Posterior vena cava (tissue), 2 donors: Measurements from ENCODE around the gene KANSL1. TPM values are rescaled to one million over a fixed set of nuclear protein-coding genes. Genes with fewer than 3 reads are reported as not detected.

Source experiments
- DNase-seq: peaks from one replicate; pipeline ENCODE4 v3.0.0-alpha.2; 2020; ENCODE audit warnings: low spot score
- intact Hi-C, 2 donors: fragments of 100-400 bp; cut with DNase I; formaldehyde crosslinking; loops; one replicate each; pipeline versions ENCODE4 v1.14.1 to v1.14.2; 2022 to 2023
- total RNA-seq, 2 donors: library from RNA; stranded (reverse); fragmentation: NEBNext Ultra II Directional; extraction: Animal tissue kit (Norgen Biotek cat#: 25700); gene quantifications; one replicate each; pipeline ENCODE4 v1.2.1, GENCODE V29; 2021
- donor health status: DM: yes; HTN: yes; CAD: no.
- donor health status: DM: yes; HTN: yes; CAD: no.

Gene KANSL1
- total RNA-seq, 2 donors from 2014 or later: 65.9 to 73.1 TPM

GRCh38 chr17:45986056-45986455, 207.2 kb downstream of the KANSL1 start:
- intact Hi-C loops: no loop called here
- DNase-seq: peak; percentile 70

GRCh38 chr17:45985447-45985846, 207.8 kb downstream of the KANSL1 start:
- intact Hi-C loops: no loop called here
- peak; percentile 10 for DNase-seq

GRCh38 chr17:45984368-45984767, 208.9 kb downstream of the KANSL1 start:
- DNase-seq: peak; percentile 71
- intact Hi-C loops: no loop called here

GRCh38 chr17:45983614-45984310, 209.5 kb downstream of the KANSL1 start:
- DNase-seq: peak; percentile 68
- intact Hi-C loops: no loop called here

- intact Hi-C loops: no loop called here
- DNase-seq: peak; percentile 79
Observed at GRCh38 chr17:45982791-45983613, 210.2 kb downstream of the KANSL1 start.

GRCh38 chr17:45981306-45981705, 211.9 kb downstream of the KANSL1 start:
- peak; percentile 45 for DNase-seq
- intact Hi-C loops: no loop called here

GRCh38 chr17:45980855-45981254, 212.4 kb downstream of the KANSL1 start:
- peak; percentile 63 for DNase-seq
- intact Hi-C loops: no loop called here

Other genes starting within 250 kb of the KANSL1 start
- not detected for gene STH, start 194.2 kb downstream of the KANSL1 start, total RNA-seq
- 1 to 10 TPM; 1.7 to 5.4 TPM for gene LRRC37A, start 101.7 kb upstream of the KANSL1 start, total RNA-seq
- gene ARL17B, start 168.3 kb upstream of the KANSL1 start, total RNA-seq: 10 to 100 TPM in 1 of 2 donors, 1 to 10 TPM in 1; 7.1 to 17.1 TPM